Esophagus muscularis mucosa (tissue), 4 donors: ENCODE results near the gene PBX3.

ENCODE experiments used
- EP300 ChIP-seq: sonication (generic); formaldehyde crosslinking; IDR thresholded peaks from one replicate; pipeline ENCODE4 v1.6.1; 2017; ENCODE audit warnings: antibody characterized with exemption
- POLR2A ChIP-seq: fragments of 450-650 bp; IDR thresholded peaks from one replicate; pipeline ENCODE4 v1.6.1; 2017; ENCODE audit warnings: antibody characterized with exemption, moderate library complexity, mild to moderate bottlenecking, low read depth
- POLR2AphosphoS5 ChIP-seq, 2 donors: sonication (generic); formaldehyde crosslinking; IDR thresholded peaks; one replicate each; pipeline ENCODE4 v1.6.1; 2017; ENCODE audit warnings: antibody characterized with exemption in 2 of 2
- TF ChIP-seq, protein P1 (sequence below), 3 experiments: fragments of 200-600 bp in 2 of 3; fragments of 450-650 bp in 1 of 3; sonication (generic) in 2 of 3; IDR thresholded peaks; one replicate each; pipeline ENCODE4 v1.5.1; 2017 to 2019; ENCODE audit warnings: antibody characterized with exemption in 3 of 3, mild to moderate bottlenecking in 2 of 3, moderate library complexity in 1 of 3

- TF ChIP-seq, protein P1, sequence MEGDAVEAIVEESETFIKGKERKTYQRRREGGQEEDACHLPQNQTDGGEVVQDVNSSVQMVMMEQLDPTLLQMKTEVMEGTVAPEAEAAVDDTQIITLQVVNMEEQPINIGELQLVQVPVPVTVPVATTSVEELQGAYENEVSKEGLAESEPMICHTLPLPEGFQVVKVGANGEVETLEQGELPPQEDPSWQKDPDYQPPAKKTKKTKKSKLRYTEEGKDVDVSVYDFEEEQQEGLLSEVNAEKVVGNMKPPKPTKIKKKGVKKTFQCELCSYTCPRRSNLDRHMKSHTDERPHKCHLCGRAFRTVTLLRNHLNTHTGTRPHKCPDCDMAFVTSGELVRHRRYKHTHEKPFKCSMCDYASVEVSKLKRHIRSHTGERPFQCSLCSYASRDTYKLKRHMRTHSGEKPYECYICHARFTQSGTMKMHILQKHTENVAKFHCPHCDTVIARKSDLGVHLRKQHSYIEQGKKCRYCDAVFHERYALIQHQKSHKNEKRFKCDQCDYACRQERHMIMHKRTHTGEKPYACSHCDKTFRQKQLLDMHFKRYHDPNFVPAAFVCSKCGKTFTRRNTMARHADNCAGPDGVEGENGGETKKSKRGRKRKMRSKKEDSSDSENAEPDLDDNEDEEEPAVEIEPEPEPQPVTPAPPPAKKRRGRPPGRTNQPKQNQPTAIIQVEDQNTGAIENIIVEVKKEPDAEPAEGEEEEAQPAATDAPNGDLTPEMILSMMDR (IDR thresholded peaks at IDR 0.05): no peak
- TF ChIP-seq POLR2AphosphoS5 (IDR thresholded peaks at IDR 0.05): no peak
- no peak for TF ChIP-seq POLR2A
- TF ChIP-seq EP300: no peak
These were observed 255.5 kb downstream of the PBX3 start for GRCh38 chr9:126002476-126003350.
